GM19395 (cell line): Measurements from ENCODE around the gene HOXA9.

Experiments
- ATAC-seq: cut with Tn5 transposase; IDR thresholded peaks from one replicate; pipeline ENCODE4 v1.9.1; 2021; ENCODE audit warnings: mild to moderate bottlenecking, moderate library complexity; ENCODE audit not compliant: unreplicated experiment

The HOXA9 gene

DNA sequence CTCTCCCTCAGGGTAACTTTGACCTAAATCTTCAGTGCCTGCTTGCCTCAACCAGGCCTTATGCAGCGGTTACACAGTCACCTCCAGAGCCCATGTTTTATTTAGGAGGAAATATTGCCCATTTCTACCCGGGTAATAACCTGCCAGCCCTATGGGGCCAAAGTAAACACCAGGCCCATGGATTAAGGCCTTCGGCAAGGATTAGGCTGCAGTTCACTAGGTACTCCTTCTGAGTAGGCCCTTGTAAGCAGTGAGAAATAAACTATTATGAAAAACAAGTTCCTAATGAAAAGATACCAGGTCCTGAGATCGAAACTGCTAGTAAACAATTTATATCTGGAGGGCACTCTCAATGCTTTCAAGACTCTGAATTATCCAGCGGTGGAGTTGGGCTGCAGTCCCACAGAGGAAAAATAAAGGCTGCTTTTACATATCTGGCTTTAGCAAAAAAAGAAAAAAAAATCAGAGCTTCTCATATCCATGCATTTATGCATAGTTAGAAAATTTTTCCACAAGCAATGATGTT is 12.5 kb upstream of the HOXA9 start:
- no peak for ATAC-seq

DNA sequence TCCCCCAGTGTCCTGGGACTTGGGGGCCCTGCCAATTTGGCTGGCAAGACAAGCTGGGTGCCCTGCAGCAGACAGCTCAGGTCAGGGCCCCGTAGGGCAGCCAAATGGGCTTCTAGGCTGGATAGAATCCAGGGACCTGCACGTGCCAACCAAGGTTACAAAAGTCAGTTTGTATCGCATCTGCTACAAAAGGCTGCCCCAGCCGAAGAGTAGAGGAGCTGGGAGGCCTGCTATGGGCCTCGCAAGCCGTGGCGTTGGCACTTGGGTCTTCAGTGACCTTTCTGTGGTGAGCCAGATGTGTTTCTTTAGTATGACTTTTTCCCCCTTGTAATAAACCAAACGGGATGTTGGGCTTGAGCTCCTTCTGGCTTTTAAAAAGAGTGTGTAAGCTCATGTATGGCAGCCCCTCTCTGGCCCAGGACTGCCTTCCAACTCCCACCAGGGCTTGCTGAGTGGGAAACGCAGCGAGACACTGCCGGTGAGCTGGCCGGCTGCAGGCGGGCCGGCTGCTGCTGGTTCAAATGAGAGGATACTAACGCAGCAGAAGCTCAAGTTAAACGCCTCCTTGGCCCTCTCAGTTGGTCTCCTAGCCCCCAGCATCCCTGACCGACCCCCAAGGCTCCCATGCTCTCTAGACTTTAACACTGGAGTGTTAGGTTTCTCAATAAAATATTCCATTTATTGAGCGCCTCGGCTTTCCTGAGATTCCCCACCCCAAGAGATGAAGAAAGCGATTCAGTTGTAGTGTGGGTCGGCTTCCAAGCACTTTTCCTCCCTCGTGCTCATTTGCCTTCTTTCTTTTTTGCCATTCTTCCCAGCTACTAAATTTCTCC is 11.8 kb upstream of the HOXA9 start:
- ATAC-seq, result no peak

DNA sequence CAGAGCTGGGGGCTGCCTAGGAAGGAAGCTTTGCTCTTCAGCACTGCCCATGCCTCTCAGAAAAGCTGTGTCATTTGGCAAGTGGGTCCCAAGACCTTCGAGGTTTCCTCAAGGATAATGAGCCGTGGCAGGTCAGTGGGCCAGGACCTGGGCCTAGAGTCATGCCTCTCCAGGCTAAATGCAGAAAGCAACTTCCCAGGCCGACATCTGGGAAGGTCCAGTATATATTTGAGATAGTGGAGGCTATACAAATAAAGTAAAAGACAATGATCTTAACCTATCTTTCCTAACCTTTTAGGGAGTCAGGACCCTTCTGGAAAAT is 11.1 kb upstream of the HOXA9 start:
- ATAC-seq, result no peak

DNA sequence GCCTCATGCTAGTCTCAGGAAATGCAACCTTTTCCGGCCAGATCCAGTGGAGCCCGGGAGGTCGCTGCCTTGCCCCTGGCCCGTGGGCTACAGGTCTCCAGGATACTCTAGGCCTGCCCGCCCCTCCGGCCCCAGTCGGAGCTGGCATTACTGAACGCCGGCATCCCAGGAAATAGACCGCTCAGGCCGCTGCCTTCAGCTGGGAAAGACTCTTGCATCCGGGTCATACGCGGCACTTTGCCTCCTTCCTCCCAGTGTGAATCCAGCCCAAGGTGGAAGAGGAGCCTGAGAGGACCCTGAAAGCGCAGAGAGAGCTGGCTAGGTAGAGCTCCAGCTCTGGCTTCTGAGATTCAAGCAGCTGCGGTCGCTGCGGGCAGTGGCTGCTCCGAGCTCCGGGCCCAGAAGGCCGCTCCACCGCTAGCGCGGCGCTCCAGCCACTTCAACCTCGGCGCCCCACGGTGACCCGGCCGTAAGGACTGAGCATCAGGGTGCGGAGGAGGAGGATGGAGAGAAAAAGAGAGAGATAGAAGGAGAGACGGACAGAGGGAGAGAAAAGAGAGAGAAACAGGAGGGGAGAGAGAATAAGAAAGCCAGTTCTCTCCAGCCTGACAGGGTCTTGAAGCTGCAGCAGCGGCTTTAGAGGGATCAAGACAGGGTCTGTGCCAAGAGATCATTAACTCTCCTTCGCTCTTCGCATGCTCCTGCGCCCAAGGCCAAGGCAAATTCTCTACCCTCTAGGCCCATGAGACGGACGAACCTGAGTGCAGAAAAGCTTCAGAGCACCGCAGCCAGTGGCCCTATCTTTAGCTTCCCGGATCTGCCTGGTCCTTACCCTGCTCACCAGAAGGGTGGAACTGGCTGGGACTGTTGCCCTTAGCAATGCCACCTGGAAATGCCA is 10.5 kb upstream of the HOXA9 start:
- ATAC-seq, result no peak

DNA sequence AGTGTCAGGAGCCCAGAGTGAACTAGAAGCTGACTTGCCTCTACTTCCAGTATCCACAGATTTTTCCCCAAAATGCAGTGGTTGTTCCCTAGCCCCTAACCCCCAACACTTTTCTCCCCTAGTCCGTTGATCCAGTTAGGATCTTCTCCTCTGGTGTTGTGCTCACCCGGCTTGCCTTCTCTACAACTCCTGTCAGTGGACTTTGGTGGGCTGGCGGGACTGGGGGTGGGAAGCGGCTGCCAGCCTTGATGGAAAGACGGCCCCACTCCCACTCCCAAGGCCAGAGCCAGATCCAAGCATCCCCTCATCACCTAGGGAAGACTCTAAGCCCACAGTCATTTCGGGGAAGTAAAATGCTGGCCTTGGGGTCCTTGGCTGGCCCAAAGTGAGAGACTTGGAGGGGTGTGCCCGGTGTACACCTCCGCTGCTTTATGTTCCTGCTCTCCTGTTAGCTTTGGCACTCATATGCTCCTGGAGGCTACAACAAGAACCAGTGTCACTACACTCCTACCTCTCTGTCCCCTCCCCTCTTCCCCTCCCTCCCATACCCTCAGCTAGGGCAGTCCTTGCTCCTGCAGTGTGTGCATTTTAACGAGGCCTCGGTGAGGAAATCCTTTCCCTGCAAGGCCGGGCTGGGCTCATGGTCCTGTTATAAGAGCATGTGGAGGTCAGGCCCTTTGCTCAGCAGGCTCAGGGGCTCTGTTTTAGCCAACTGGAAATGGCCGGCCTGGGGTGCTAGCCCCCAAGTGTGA is 9.7 kb upstream of the HOXA9 start:
- ATAC-seq, result no peak

DNA sequence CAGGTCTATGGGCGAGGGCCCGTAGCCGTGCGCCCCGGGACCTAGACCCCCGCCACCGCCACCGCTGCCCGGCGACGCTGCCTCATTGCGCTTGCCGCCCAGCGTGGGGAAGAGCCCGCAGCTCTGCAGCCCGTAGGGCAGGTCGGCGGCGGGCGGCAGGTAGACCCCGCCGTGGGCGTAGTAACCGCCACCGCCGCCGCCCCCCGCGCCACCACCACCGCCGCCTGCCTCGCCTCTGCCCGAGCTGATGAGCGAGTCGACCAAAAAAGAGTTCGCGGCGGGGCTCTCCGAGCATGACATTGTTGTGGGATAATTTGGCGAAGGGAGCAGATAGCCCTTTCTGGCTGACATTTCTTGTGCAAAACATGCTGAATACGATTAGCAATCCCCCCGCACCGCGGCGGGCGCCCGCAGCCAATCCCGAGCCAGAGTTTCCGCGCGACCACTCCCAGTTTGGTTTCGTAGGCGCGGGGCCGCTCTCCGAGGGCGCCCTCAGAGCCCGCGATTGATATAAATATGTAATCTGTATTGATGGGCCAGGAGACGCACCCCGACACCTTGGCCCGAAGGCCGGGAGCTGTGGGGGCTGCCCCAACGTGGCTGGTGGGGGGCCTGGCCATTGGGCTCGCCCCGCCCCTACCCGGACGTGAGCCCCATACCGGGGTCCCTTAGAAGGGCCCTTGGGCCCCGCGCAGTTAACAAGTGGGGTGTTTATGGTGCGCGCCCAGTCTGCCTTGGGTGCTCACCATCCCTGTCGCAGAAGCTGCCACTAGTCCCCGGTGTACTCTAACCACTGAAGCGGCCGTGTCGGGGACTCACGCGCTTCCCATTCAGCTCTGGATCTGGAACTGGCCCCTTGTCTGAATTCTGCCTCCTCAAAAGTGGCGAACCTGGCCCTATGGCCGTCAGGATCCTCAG is 8.9 kb upstream of the HOXA9 start, which contains the start of gene HOXA10:
Gene HOXA10 (minus strand): TSS at position 365 of the 918 bp plus-strand sequence. CDS start 14 bp downstream, at position 351.
- no peak for ATAC-seq

DNA sequence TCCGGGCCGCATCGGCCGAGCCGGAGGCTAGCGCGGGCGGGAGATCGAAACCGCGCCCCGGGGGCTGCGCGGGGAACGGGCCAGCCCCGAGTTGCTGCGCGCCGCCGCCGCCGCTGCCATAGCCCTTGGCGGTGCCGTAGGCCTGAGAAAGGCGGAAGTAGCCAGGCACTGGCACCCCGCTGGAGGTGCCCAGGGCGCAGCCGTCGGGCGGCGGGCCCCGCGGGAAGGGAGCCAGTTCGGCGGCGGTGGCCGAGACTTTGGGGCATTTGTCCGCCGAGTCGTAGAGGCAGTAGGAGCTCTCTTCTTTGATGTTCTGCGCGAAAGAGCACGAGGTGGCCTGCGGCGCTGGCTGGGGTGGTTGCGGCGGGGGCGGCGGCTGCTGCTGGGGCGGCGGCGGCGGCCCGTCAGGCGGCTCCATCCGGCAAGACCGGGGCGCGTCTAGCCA is 8.2 kb upstream of the HOXA9 start:
- ATAC-seq, result no peak

DNA sequence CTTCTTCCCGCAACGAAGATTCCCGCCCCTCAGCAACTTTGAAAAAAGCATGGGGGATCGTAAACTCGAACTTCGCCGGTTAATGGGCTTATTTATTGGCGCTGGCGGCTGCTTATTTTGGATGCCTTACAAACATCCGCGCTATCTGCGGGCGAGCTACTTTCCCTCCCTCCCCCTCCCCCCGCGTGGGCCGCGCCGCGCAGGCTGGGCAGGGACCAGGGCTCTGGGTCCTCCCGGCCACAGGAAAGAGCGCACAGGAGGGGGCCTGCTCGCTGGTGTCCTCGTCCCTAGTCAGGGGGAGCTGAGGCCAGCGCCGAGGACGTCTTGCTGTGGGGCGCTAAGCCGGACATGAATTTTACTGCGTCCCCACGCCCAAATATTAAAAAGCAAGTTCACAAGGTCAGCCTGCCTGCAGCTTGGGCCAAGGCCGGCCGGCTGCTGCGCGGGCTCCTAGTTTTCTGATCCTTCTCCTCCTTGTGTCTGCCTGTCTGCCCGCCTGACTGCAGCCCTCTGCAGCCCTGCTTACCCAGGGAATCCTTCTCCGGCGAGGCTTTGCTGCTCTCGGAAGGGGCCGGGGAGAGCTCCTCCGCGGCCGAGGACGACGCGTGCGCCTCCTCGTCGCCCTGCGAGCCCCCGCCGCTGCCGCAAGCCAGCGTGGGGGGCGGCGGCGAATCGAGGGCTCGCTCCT is 7.6 kb upstream of the HOXA9 start:
- ATAC-seq, result no peak

DNA sequence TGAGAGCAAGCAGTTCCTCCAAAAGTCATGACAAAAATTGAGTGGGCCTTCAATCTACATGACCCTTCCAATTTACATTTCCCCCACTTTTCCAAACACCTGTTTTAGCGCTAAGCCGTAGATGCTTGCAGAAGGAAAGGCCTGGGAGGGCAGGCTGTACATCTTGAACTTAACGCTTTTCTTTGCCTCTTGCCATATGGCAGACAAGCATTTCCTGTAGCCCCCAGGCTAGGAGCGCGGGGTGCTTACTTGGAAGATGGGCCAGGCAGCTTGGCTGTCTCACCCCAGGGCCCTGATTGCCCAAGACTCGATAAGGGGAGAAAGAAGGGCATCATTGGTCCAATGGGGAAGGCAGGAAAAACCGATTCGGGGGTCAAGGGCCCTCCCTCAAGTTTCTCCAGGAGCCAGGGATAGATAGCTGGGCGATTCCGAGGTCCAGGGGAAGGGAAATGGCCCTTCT is 7.0 kb upstream of the HOXA9 start:
- no peak for ATAC-seq

DNA sequence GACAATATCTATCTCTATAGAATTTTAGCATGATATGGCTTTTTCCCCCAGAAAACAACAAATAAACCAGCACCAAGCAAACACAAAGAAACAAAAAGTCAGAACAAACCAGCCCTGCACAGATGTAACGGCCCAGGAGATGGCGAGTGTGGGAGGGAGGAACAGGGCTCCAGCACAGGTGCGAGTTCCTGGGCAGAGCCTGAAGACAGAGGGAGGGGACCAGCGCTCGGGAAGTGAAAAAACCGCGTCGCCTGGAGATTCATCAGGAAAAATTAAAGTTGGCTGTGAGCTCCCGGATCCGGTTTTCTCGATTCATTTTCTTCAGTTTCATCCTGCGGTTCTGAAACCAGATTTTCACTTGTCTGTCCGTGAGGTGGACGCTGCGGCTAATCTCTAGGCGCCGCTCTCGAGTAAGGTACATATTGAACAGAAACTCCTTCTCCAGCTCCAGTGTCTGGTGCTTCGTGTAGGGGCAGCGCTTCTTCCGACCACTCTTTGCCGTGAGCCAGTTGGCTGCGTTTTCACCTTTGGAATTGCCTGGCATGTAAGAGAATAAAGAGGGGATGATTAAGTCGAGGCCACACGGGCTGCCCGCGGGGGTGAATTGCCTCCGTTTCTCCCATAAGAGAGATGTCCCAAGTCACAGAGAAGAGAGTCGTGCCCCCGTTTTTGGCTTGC is 6.4 kb upstream of the HOXA9 start:
- no peak for ATAC-seq

DNA sequence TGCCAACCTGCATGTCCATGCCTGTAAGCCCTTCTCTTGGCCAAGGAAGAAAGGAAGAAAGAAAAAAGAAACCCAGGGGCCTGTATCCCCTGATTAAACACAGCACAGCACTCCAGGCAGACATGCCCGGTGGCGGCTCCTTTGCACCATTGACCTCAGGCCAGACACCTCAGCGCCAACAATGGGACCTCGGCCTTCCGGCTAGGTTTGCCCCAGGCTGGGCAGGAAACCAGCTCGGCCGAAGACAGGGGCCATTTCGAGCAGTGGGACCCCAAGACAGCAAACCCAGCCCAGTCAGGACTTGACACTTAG is 5.9 kb upstream of the HOXA9 start:
- no peak for ATAC-seq

DNA sequence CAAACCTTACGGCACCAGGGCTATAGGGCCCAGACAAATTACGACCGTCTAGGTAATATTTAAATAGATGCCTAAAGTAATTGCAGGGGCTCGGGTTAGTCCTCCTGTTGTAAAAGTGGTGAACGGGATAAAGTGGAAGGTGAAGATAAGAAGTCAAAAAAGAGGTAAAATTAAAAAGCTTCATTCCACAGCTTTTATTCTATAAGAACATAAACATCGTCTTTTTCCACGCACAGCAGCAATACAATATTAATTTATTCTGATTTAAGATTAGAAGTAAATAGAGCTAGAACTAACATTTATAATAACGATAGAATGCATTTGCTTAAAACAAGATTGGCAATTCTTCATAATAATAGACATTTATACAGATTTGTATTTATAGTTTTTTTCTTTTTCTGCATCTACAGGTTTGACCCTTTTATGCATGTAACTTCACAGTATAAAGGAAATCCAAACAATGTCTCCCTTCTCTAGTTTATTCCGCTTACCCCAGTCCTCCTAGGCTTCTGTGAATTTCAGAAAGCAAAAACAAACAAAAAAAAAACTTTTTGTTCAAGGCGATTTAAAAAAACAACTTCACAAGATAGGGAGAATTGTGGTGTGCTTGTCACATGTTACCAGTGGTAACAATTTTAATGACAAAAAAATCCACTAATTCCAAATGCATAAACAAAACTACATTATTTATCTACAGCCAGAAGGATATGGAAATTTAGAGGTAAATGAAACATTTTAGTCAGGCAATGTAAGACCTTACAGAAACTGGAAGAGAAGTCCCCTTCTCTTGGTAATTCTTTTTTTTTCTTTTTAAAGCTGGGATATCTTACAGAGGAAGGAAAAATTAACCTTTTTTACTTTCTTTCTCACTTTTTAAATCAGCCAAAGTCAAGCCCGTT is 5.3 kb upstream of the HOXA9 start:
- no peak for ATAC-seq

DNA sequence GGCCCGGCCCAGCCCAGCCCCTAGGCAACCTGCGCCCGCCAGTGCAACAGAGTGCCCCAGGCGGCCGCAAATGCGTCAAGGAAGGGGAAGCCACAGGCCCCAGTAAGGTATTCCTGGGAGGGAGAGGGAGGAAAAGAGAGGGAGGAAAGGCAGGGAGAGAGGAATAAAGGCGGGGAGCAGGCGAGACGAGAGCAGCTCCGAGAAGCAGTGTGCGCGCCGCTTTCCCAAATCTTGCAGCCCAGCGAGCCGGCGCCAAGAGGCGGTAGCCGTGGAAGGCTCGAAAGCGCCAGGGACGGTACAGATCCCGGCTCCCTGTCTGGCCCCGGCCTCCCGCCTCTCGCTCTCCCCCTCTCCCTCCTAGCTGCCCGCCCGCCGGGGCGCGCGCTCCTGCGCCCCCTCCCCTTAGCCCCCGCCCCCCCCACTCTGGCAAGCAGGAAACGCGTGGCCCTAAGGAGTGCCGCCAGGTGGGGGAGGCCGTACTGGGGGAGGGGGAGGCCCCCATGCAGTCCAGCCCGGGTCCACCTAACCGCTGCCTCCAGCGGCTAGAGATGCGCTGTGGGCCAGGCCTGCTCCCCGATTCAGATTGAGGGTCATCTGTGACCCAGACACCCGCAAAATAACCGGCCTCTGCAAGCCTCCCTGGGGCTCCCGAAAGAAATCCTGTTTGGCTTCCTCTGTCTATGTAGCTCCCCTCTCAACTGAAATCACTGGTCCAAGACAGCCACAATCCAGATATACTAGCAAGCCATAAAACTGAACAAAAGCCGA is 4.5 kb upstream of the HOXA9 start:
- no peak for ATAC-seq

DNA sequence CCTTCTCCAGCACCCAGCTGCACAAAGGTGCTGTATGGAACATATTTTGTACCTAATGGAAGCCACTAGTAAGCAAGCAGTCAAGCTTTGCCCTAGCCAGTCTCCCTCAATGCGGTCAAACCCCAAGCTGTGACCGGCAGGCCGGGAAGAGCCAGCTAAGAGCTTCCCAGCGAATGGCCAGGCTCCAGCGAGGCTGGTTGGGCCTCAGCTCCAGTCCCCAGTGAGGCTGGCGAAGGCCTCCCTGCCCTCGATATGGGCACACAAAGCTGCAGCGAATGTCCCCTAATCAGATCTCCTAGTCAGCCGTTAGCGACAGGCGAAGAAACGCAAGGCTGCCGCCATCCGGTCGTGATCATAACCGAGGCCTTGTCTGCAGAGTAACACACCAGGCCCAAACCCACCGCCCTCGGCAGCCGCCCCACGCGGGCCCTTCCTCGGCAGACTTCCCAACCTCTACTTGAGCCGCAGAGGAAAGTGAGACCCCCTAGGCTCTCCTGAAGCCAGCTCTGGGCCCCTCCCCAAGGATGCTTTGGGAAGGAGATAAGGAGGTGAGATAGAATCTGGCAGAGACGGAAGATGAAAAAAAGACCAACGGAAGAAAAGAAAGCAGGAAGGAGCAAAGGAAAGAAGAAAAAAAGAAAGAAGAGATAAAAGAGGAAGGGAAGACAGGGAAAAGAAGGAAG is 3.1 kb upstream of the HOXA9 start:
- no peak for ATAC-seq

DNA sequence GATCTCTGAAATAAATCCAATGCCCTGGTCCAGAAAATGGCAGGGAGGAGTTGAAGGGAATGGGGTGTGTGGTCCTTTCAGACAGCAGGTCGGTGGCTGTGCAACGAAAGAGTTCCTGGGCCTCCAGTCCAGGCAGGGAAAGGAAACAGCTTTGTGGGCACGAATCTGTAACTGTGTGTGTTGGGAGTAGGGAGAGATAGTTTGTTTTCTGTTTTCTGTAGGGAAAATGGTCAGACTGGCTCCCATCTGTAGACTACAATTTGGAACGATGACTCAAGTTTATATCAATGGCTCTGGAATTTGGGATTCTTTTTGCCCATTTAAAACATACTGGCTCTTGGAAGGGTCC is 2.6 kb upstream of the HOXA9 start:
- no peak for ATAC-seq
